ENCODE data around the gene GPHA2. TPM values are rescaled to one million over a fixed set of nuclear protein-coding genes. Genes with fewer than 3 reads are reported as not detected.

The GPHA2 gene
- total RNA-seq, 1 donor from 2014 or later, result not detected

GRCh38 chr11:64910451-64911093 lies 25.1 kb downstream of the GPHA2 start:
- H3K9me3 ChIP-seq, result no peaks in the 10 kb centered on the region
- no peak overlapping the region for H3K4me3 ChIP-seq
- no peak for TF ChIP-seq CTCF (IDR thresholded peaks at IDR 0.05)
- intact Hi-C loops (cut with DNase I), result no loop called here
- H3K4me1 ChIP-seq, result peaks cover 0 to 5% of the 10 kb centered on the region in 2 donors
- no peak overlapping the region for H3K27ac ChIP-seq
- H3K36me3 ChIP-seq, result peaks cover 86% of the 10 kb centered on the region in 2 donors
- H3K27me3 ChIP-seq, result no peaks in the 10 kb centered on the region
- DNase-seq (ENCODE audit: low spot score in 2 of 2), result no peak

DNA sequence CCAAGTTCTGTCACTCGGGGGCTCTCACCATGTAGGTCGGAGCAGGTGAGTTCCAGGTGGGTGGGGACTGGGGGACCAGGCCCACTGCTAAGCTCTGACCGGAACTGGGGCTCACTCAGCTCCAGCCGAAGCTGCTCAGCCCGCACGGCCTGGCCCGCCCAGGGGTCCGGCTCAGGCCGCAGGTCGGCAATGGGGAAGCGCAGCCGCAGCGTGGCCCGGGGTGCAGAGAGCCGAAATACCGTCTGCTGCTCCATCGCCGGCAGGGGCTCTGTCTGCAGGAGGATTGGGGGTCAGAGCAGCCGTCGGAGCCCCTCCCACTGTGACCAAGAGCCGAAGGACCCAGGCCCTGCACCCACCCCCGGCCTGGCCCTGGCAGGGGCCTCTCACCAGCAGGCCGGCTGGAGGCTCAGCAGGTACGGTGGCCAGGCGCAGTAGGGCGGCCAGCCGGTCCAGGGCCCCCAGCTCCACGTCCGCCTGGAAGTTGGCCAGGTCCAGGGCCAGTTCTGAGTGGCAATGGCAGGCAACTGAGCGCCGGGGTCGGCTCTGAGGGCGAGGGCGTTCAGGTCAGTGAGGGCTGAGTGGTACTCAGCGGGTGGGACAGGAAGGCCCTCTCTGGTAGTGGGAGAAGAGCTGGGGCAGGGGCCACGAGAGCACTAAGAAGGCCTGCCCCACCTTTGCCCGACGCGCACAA lies 25.9 kb downstream of the GPHA2 start:
- Histone ChIP-seq H3K27ac (no peak overlapping the region), H3K4me1 (no peaks in the 10 kb centered on the region), H3K36me3 (peaks cover 93 to 94% of the 10 kb centered on the region in 2 donors), H3K27me3 (no peaks in the 10 kb centered on the region), H3K9me3 (no peaks in the 10 kb centered on the region), H3K4me3 (no peak overlapping the region)
- intact Hi-C loops (cut with DNase I), result no loop called here
- no peak for DNase-seq (ENCODE audit: low spot score in 2 of 2)
- TF ChIP-seq CTCF (IDR thresholded peaks at IDR 0.05), result no peak

DNA sequence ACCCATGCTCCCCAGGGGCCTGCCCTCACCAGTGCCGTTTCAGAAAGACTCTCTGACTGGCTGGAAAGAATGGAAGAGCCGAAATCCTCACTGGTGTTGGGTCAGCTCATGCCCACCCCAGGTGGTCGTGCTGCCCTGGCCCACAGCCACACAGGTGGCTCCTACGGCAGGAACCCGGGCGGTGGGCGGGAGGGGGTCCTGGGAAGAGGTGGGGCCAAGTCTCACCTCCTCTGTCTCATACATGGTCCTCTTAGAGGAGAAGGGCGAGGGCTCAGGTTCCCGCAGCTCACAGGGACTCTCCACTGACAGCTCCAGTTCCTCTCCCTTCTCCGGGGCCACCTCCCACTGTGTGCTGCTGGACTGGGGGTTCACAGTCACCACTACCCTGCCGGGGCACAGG lies 26.9 kb downstream of the GPHA2 start:
- no peaks in the 10 kb centered on the region for H3K9me3 ChIP-seq
- H3K4me3 ChIP-seq, result no peak overlapping the region
- H3K27me3 ChIP-seq, result no peaks in the 10 kb centered on the region
- peaks cover 93 to 97% of the 10 kb centered on the region in 2 donors for H3K36me3 ChIP-seq
- no peak for DNase-seq (ENCODE audit: low spot score in 2 of 2)
- intact Hi-C loops (cut with DNase I), result no loop called here
- H3K27ac ChIP-seq, result no peak overlapping the region
- no peak for TF ChIP-seq CTCF (IDR thresholded peaks at IDR 0.05)
- no peaks in the 10 kb centered on the region for H3K4me1 ChIP-seq

- H3K27me3 ChIP-seq, result no peaks in the 10 kb centered on the region
- H3K9me3 ChIP-seq, result no peaks in the 10 kb centered on the region
- intact Hi-C loops (cut with DNase I), result no loop called here
- no peak overlapping the region for H3K4me3 ChIP-seq
- no peaks in the 10 kb centered on the region for H3K4me1 ChIP-seq
- DNase-seq (ENCODE audit: low spot score in 2 of 2), result no peak
- H3K27ac ChIP-seq, result no peak overlapping the region
- peaks cover 92 to 99% of the 10 kb centered on the region in 2 donors for H3K36me3 ChIP-seq
- TF ChIP-seq CTCF (IDR thresholded peaks at IDR 0.05), result no peak
These were observed 29.4 kb downstream of the GPHA2 start for GRCh38 chr11:64906314-64906635.

DNA sequence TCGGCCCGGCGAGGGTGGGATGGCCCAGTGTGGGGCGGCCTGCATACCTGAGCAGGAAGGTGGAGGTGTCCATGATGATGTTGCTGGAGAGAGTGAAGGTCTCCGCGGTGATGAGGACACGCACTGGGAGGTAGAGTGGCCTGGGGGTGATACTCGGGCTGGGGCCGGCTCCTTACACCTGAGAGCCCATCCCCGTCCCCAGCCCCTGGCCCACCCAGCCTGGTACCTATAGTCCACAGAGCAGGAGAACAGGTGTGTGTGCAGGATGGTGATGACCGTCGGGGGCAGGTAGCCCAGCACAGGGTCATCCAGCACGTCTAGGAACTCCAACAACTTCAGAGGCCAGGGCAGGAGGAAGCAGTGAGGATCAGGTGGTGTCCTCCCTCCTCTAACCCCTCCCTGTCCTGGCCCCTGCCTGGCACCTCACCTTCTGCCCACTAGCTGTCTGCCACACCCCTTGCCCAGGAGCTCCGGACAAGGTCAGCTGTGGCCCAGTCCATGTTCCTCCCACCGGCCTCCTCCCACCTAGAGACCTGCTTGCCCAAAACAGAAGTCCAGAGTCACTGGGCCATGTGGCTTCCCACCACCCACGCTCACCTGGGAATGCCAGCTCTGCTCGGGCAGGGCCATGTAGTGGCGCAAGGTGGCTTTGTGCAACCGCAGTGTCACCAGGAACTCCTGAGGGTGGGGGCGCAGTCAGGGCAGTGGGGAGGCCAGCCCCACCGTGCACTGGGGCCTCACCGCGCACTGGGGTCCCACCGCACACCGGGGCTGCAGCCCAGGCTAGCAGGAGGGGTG lies 30.0 kb downstream of the GPHA2 start:
- Histone ChIP-seq H3K4me1 (no peaks in the 10 kb centered on the region), H3K9me3 (no peaks in the 10 kb centered on the region), H3K27ac (no peak overlapping the region), H3K36me3 (peaks cover 92 to 99% of the 10 kb centered on the region in 2 donors), H3K27me3 (no peaks in the 10 kb centered on the region), H3K4me3 (no peak overlapping the region)
- intact Hi-C loops (cut with DNase I), result no loop called here
- TF ChIP-seq CTCF (IDR thresholded peaks at IDR 0.05), result no peak
- no peak for DNase-seq (ENCODE audit: low spot score in 2 of 2)
